K562 (cell line): ENCODE measurements around the gene ALG6. TPM values are rescaled to one million over a fixed set of nuclear protein-coding genes. Genes with fewer than 3 reads are reported as not detected.

Experiments used
- ATAC-seq: fragments of 200-7000 bp; cut with Tn5 transposase; 3 replicates; pipeline ENCODE4 v1.9.1; 2020; ENCODE audit warnings: moderate library complexity
- BruUV-seq: library from RNA; stranded (reverse); fragments of 400-500 nt; replicated peaks from 2 replicates; lab custom pipeline; 2021; lab: Mats Ljungman, UMichigan
- CTCF ChIA-PET: fragments of 300-600 bp; formaldehyde crosslinking; extraction: SDS; loops from one replicate; lab custom pipeline; 2021; ENCODE audit warnings: low intra/inter-chr PET ratio; lab: Yijun Ruan, JAX
- POLR2A ChIA-PET: fragments of 300-600, 350-650 bp; sonication (Branson Sonifier 250); formaldehyde crosslinking; extraction: SDS; loops from one replicate; lab custom pipeline; 2021; ENCODE audit warnings: antibody characterized with exemption, inconsistent platforms; lab: Yijun Ruan, JAX
- DNase-seq, 4 experiments: peaks; one replicate each; pipeline versions ENCODE4 v3.0.0 to v3.0.0-alpha.2; 2011 to 2018; ENCODE audit warnings: low spot score in 3 of 4, mixed read lengths in 3 of 4; ENCODE audit errors: extremely low read depth in 1 of 4
- FAIRE-seq: peaks from 2 replicates; lab custom pipeline; 2011; peaks lifted over from hg19 to GRCh38; lab: Jason Lieb, UNC
- H2AFZ ChIP-seq: 2 replicates; pipeline ENCODE4 v1.6.0; 2011; ENCODE audit warnings: low read depth, low read length, control low read depth, inconsistent platforms
- H3K27ac ChIP-seq: fragments of 200-600 bp; 3 replicates; pipeline ENCODE4 v1.8.0; 2011; ENCODE audit warnings: low read depth, mild to moderate bottlenecking, control low read depth, inconsistent platforms, low read length, moderate library complexity, mixed read lengths; ENCODE audit errors: extremely low read depth
- H3K27me3 ChIP-seq, 2 experiments: fragments of 300-600 bp in 1 of 2; 2 replicates in 1 of 2; 3 replicates in 1 of 2; pipeline versions ENCODE4 v1.6.0 to v1.8.0; 2011; ENCODE audit warnings: inconsistent platforms in 2 of 2, low read length in 2 of 2, mild to moderate bottlenecking in 1 of 2, mixed read lengths in 1 of 2, moderate library complexity in 1 of 2; ENCODE audit not compliant: control insufficient read depth in 2 of 2, insufficient read depth in 2 of 2
- H3K36me3 ChIP-seq: fragments of 300-600 bp; 3 replicates; pipeline ENCODE4 v1.8.0; 2011; ENCODE audit warnings: mild to moderate bottlenecking, low read length, inconsistent platforms; ENCODE audit not compliant: control insufficient read depth, insufficient read depth
- H3K4me1 ChIP-seq, 2 experiments: fragments of 200-600 bp in 1 of 2; replicated peaks in 1 of 2; 2 replicates in 1 of 2; 3 replicates in 1 of 2; pipeline versions ENCODE4 v1.5.1 to v1.8.0; 2011; ENCODE audit warnings: inconsistent platforms in 2 of 2, low read length in 2 of 2, mild to moderate bottlenecking in 1 of 2, mixed read lengths in 1 of 2, moderate library complexity in 1 of 2; ENCODE audit not compliant: control insufficient read depth in 2 of 2, insufficient read depth in 2 of 2
- H3K4me2 ChIP-seq: 2 replicates; pipeline ENCODE4 v1.6.1; 2011; ENCODE audit warnings: low read length, control low read depth, inconsistent platforms, mixed read lengths; ENCODE audit not compliant: insufficient read depth
- H3K4me3 ChIP-seq: fragments of 200-600 bp; sonication (generic), shearing (Covaris generic); 2 replicates; pipeline ENCODE4 v1.5.1; 2016; ENCODE audit warnings: control low read depth, inconsistent platforms
- H3K79me2 ChIP-seq: fragments of 200-600 bp; 3 replicates; pipeline ENCODE4 v1.8.0; 2011; ENCODE audit warnings: low read length, inconsistent platforms; ENCODE audit not compliant: control insufficient read depth, insufficient read depth
- H3K9ac ChIP-seq, 2 experiments: 2 replicates each; pipeline versions ENCODE4 v1.6.0 to v1.6.1; 2011; ENCODE audit warnings: low read depth in 2 of 2, low read length in 2 of 2, control low read depth in 1 of 2, inconsistent platforms in 1 of 2, mild to moderate bottlenecking in 1 of 2, mixed read lengths in 1 of 2; ENCODE audit not compliant: insufficient read depth in 1 of 2
- H3K9me1 ChIP-seq: one replicate; pipeline ENCODE4 v1.6.0; 2011; ENCODE audit warnings: inconsistent platforms, mild to moderate bottlenecking, low read length, moderate library complexity; ENCODE audit not compliant: control insufficient read depth, insufficient read depth
- H3K9me3 ChIP-seq: replicated peaks from 2 replicates; pipeline ENCODE4 v1.5.1; 2011; ENCODE audit warnings: low read depth, low read length, inconsistent platforms; ENCODE audit not compliant: control insufficient read depth, insufficient read depth
- H4K20me1 ChIP-seq: replicated peaks from 2 replicates; pipeline ENCODE4 v1.6.1; 2011; ENCODE audit warnings: low read length, inconsistent platforms, mixed read lengths; ENCODE audit not compliant: control insufficient read depth, insufficient read depth
- CBFA2T2 ChIP-seq: fragments of 450-650 bp; conservative IDR thresholded peaks from 2 replicates; pipeline ENCODE4 v1.6.1; 2017; ENCODE audit warnings: mild to moderate bottlenecking
- CCAR2 ChIP-seq: fragments of 200-400 bp; formaldehyde crosslinking; IDR thresholded peaks from 2 replicates; pipeline ENCODE4 v1.6.1; 2017; ENCODE audit warnings: mild to moderate bottlenecking, low read depth, low read length
- ELF4 ChIP-seq: fragments of 450-650 bp; formaldehyde crosslinking; IDR thresholded peaks from 2 replicates; pipeline ENCODE4 v1.4.0; 2022; ENCODE audit warnings: missing genetic modification characterization
- FOXJ3 ChIP-seq: sonication (generic); formaldehyde crosslinking; IDR thresholded peaks from 2 replicates; pipeline ENCODE4 v1.4.0; 2020; ENCODE audit warnings: mild to moderate bottlenecking, missing genetic modification reagents
- GTF2F1 ChIP-seq: IDR thresholded peaks from 2 replicates; pipeline ENCODE4 v1.6.1; 2011; ENCODE audit warnings: low read depth, low read length, improper control_type of control experiment
- MCM5 ChIP-seq: fragments of 450-650 bp; IDR thresholded peaks from 2 replicates; pipeline ENCODE4 v1.6.1; 2016; ENCODE audit warnings: low read depth
- MXI1 ChIP-seq: IDR thresholded peaks from 2 replicates; pipeline ENCODE4 v1.6.1; 2011; ENCODE audit warnings: low read depth, mild to moderate bottlenecking, improper control_type of control experiment, low read length
- PHB2 ChIP-seq: fragments of 450-650 bp; IDR thresholded peaks from 2 replicates; pipeline ENCODE4 v1.6.1; 2017; ENCODE audit warnings: low read depth
- POLR3A ChIP-seq: IDR thresholded peaks from 2 replicates; pipeline ENCODE4 v1.6.1; 2011; ENCODE audit warnings: borderline replicate concordance, mild to moderate bottlenecking, moderate library complexity; ENCODE audit not compliant: insufficient read length, insufficient read depth; ENCODE audit errors: extremely low read depth
- PTBP1 ChIP-seq: fragments of 200-400 bp; formaldehyde crosslinking; IDR thresholded peaks from 2 replicates; pipeline ENCODE4 v1.6.1; 2017; ENCODE audit warnings: low read depth, low read length
- RBM39 ChIP-seq: fragments of 200-400 bp; formaldehyde crosslinking; optimal IDR thresholded peaks from 2 replicates; pipeline ENCODE3; 2018; ENCODE audit warnings: low read depth, low read length
- SIRT6 ChIP-seq: IDR thresholded peaks from one replicate; pipeline ENCODE4 v1.6.1; 2012; ENCODE audit warnings: low read depth, mild to moderate bottlenecking, control low read depth, inconsistent platforms, low read length, moderate library complexity
- SREBF2 ChIP-seq: sonication (generic); formaldehyde crosslinking; IDR thresholded peaks from 2 replicates; pipeline ENCODE4 v1.4.0; 2020; ENCODE audit warnings: mild to moderate bottlenecking, missing genetic modification reagents
- ZNF121 ChIP-seq: sonication (generic); formaldehyde crosslinking; conservative IDR thresholded peaks from 2 replicates; pipeline ENCODE4 v1.8.0; 2022; ENCODE audit warnings: missing genetic modification reagents
- ZNF445 ChIP-seq: fragments of 250-450 bp; sonication (Bioruptor Pico); IDR thresholded peaks from 2 replicates; pipeline ENCODE4 v1.4.0; 2020; ENCODE audit warnings: low read depth, mild to moderate bottlenecking, moderate library complexity
- ZNF644 ChIP-seq: fragments of 200-800 bp; sonication (Bioruptor generic); IDR thresholded peaks from 2 replicates; pipeline ENCODE4 v1.6.1; 2016; ENCODE audit warnings: low read depth, missing genetic modification characterization, missing compliant biosample characterization
- WGBS: fragments of 100-300 bp; shearing (Covaris generic); methylation state at CpG from one replicate; pipeline ENCODE4 v1.1.6; 2016; ENCODE audit warnings: low coverage, mixed read lengths; ENCODE audit not compliant: insufficient coverage; ENCODE audit errors: missing lambda C conversion rate; 5-methylcytosine and 5-hydroxymethylcytosine counted together
- in situ Hi-C: fragments of 300-500 bp; cut with MboI; formaldehyde crosslinking; loops from 4 replicates; pipeline ENCODE4 v1.15.0; 2018; ENCODE audit warnings: inconsistent platforms, mixed read lengths
- intact Hi-C: fragments of 100-400 bp; cut with micrococcal nuclease; formaldehyde crosslinking; loops from 2 replicates; pipeline ENCODE4 v1.14.2; 2022
- polyA plus RNA-seq, 8 experiments: library from polyadenylated mRNA; depleted of rRNA in 4 of 8; stranded (reverse) in 5 of 8; unstranded in 3 of 8; fragments of >200 nt; fragmentation: Nextera tagmentation in 2 of 8; fragmentation: Illumina TruSeq in 1 of 8; extraction: Ambion mirVana in 2 of 8; extraction: Trizol in 1 of 8; gene quantifications; 2 replicates each; pipeline versions ENCODE4 v1.2.1 to v1.2.3, GENCODE V29; 2011 to 2014; ENCODE audit warnings: inconsistent platforms in 1 of 8, missing spikeins in 1 of 8
- total RNA-seq, 7 experiments: library from RNA; depleted of rRNA in 6 of 7; stranded (reverse); fragments of >200 nt in 6 of 7; fragmentation: Illumina TruSeq in 2 of 7; extraction: Trizol in 2 of 7; gene quantifications; 2 replicates each; pipeline versions ENCODE4 v1.2.1 to v1.2.3, GENCODE V29; 2011 to 2021; ENCODE audit warnings: low replicate concordance in 1 of 7
- TF ChIP-seq, protein P1 (sequence below): sonication (generic); formaldehyde crosslinking; IDR thresholded peaks from 2 replicates; pipeline ENCODE4 v1.8.0; 2022; ENCODE audit warnings: mild to moderate bottlenecking, missing genetic modification reagents

The ALG6 gene
- total and polyA plus RNA-seq, 9 of the 15 experiments (the other 6 are each of a cell fraction or from before 2014, with no cell fraction given): 14.6 to 35.7 (median 23.3) TPM

DNA sequence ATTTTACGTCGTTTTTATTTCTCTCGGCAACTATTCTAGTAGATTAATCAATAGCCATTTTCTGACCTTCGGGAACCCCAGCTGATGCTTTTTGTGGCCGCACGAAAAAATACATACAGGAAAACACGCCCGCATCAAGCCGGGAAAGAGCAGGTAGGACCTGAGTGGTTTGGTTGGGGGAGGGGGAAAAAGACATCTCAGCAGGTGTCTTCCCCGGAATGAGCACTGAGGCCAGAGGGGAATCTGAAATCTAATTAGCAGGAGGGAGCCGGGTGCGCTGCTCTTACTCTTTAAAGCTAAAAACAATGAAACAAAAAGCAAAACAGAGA, 45.7 kb upstream of the ALG6 start:
- Histone ChIP-seq H3K27ac (no peak overlapping the region; the same call in 2 of the 3 replicates), H3K36me3 (no peaks in the 10 kb centered on the region), H3K9me3 (no peaks in the 10 kb centered on the region), H3K9ac (peak overlapping the region in 1 of 2 experiments; percentile 93; a peak in 1 of 4 replicates), H3K27me3 (peaks cover 9 to 18% of the 10 kb centered on the region in 2 experiments; a peak in 3 of 5 replicates), H3K4me3 (peak overlapping the region; percentile 50), H3K9me1 (no peaks in the 10 kb centered on the region), H3K4me2 (peak overlapping the region; percentile 69), H2AFZ (peak overlapping the region; percentile 93), H3K4me1 (peaks cover 8 to 40% of the 10 kb centered on the region in 2 experiments; a peak in 4 of 5 replicates), H3K79me2 (no peaks in the 10 kb centered on the region), H4K20me1 (no peaks in the 10 kb centered on the region)
- BruUV-seq: TSS peak; percentile 59
- TF ChIP-seq, protein P1, sequence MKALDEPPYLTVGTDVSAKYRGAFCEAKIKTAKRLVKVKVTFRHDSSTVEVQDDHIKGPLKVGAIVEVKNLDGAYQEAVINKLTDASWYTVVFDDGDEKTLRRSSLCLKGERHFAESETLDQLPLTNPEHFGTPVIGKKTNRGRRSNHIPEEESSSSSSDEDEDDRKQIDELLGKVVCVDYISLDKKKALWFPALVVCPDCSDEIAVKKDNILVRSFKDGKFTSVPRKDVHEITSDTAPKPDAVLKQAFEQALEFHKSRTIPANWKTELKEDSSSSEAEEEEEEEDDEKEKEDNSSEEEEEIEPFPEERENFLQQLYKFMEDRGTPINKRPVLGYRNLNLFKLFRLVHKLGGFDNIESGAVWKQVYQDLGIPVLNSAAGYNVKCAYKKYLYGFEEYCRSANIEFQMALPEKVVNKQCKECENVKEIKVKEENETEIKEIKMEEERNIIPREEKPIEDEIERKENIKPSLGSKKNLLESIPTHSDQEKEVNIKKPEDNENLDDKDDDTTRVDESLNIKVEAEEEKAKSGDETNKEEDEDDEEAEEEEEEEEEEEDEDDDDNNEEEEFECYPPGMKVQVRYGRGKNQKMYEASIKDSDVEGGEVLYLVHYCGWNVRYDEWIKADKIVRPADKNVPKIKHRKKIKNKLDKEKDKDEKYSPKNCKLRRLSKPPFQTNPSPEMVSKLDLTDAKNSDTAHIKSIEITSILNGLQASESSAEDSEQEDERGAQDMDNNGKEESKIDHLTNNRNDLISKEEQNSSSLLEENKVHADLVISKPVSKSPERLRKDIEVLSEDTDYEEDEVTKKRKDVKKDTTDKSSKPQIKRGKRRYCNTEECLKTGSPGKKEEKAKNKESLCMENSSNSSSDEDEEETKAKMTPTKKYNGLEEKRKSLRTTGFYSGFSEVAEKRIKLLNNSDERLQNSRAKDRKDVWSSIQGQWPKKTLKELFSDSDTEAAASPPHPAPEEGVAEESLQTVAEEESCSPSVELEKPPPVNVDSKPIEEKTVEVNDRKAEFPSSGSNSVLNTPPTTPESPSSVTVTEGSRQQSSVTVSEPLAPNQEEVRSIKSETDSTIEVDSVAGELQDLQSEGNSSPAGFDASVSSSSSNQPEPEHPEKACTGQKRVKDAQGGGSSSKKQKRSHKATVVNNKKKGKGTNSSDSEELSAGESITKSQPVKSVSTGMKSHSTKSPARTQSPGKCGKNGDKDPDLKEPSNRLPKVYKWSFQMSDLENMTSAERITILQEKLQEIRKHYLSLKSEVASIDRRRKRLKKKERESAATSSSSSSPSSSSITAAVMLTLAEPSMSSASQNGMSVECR (CRISPR knock-in tag): no peak
- TF ChIP-seq PHB2 (no peak), GTF2F1 (no peak), PTBP1 (no peak), CBFA2T2 (no peak), CCAR2 (no peak), SIRT6 (no peak), ZNF644 (tag) (no peak), MXI1 (no peak), FOXJ3 (CRISPR knock-in tag) (no peak), RBM39 (no peak), SREBF2 (CRISPR knock-in tag) (no peak), POLR3A (no peak), ZNF121 (CRISPR knock-in tag) (no peak), MCM5 (no peak), ELF4 (CRISPR knock-in tag) (no peak), ZNF445 (CRISPR knock-in tag) (no peak)
- no peak for DNase-seq
- ChIA-PET POLR2A (no interaction called here), CTCF (no interaction called here)
- in situ Hi-C loops: no loop called here
- ATAC-seq: no peak
- intact Hi-C loops: no loop called here
- 64% methylated on average over 12 of the region's 12 CpGs for WGBS
- no peak for FAIRE-seq
